DOHH2 (cell line): ENCODE data around the gene ITGA11.

Experiments
- EZH2phosphoT487 ChIP-seq: fragments of 200-600 bp; sonication (generic); IDR thresholded peaks from 2 replicates; pipeline ENCODE4 v1.6.1; 2017; ENCODE audit warnings: borderline replicate concordance, mild to moderate bottlenecking, antibody characterized with exemption, low read length, moderate library complexity, mixed read lengths
- TF ChIP-seq, protein P1 (sequence below): fragments of 200-600 bp; sonication (generic); IDR thresholded peaks from one replicate; pipeline ENCODE4 v1.5.1; 2014; ENCODE audit warnings: antibody characterized with exemption, mild to moderate bottlenecking, low read depth, low read length; ENCODE audit not compliant: poor library complexity, severe bottlenecking

- TF ChIP-seq, protein P1, sequence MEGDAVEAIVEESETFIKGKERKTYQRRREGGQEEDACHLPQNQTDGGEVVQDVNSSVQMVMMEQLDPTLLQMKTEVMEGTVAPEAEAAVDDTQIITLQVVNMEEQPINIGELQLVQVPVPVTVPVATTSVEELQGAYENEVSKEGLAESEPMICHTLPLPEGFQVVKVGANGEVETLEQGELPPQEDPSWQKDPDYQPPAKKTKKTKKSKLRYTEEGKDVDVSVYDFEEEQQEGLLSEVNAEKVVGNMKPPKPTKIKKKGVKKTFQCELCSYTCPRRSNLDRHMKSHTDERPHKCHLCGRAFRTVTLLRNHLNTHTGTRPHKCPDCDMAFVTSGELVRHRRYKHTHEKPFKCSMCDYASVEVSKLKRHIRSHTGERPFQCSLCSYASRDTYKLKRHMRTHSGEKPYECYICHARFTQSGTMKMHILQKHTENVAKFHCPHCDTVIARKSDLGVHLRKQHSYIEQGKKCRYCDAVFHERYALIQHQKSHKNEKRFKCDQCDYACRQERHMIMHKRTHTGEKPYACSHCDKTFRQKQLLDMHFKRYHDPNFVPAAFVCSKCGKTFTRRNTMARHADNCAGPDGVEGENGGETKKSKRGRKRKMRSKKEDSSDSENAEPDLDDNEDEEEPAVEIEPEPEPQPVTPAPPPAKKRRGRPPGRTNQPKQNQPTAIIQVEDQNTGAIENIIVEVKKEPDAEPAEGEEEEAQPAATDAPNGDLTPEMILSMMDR = no peak
- no peak for TF ChIP-seq EZH2phosphoT487
Observed at GRCh38 chr15:68372291-68372811, 59.6 kb downstream of the ITGA11 start.
